ENCODE measurements around the gene NPAS3. TPM values are rescaled to one million over a fixed set of nuclear protein-coding genes. Genes with fewer than 3 reads are reported as not detected.

NPAS3 gene
- total RNA-seq, 1 experiment from 2014 or later, result not detected

DNA sequence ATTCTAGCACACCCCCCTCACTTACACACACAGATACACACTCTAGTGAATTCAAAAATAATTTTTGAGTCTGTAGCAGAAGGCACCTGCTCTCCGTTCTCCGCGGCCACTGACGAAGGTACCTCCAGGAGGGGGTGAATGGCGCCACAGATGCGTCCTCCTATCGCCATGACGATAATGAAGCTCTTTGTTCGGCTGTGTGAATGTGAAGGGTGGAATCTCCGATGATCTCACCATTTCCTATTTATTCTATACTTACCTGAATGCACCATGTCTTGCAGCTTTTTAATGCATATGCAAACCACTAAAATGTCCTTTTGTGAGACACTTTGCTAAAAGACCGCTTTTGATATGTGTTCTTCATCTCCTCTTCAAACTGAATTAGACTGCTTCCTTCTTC, 849.5 kb downstream of the NPAS3 start (continued):
- TF ChIP-seq CEBPB (IDR thresholded peaks at IDR 0.05; ENCODE audit: low read depth) (no peak), YY1 (IDR thresholded peaks at IDR 0.05; ENCODE audit: extremely low read depth, insufficient replicate concordance, low read depth, low read length) (no peak), RAD21 (IDR thresholded peaks at IDR 0.05; ENCODE audit: low read depth) (no peak), POLR2AphosphoS5 (IDR thresholded peaks at IDR 0.05; ENCODE audit: low read depth, low read length) (no peak)

- ChIA-PET RAD21 (ENCODE audit: low non-redundant PET in 1 of 2, low total read pairs in 2 of 2, uncharacterized antibody in 2 of 2, unreplicated experiment in 2 of 2) (no interaction called here), POLR2A (no interaction called here), CTCF (interaction anchor here (0.8 to 1.4 kb wide), 2 partner anchors 14 to 512 kb away, joined by 3 read pairs; no protein-coding TSS in a partner anchor)
- no TSS peak for BruUV-seq (replicated peaks)
- intact Hi-C loops (cut with micrococcal nuclease), result loop anchor here (5.0 kb wide), 1 partner anchor 314 kb away; no protein-coding TSS in a partner anchor
- Histone ChIP-seq H3K4me3 (replicated peaks in 1 of 2; ENCODE audit: low read depth in 1 of 2, low read length in 2 of 2) (no peak overlapping the region), H3K4me1 (ENCODE audit: control insufficient read depth in 1 of 2, insufficient read depth in 2 of 2, low read length in 2 of 2) (peaks cover 3 to 6% of the 10 kb centered on the region in 2 experiments; a peak in 1 of 4 replicates), H3K27ac (ENCODE audit: low read depth, low read length) (no peak overlapping the region), H3K9ac (ENCODE audit: low read length) (no peak overlapping the region), H3K4me2 (ENCODE audit: low read length) (no peak overlapping the region), H3K36me3 (ENCODE audit: control insufficient read depth in 1 of 2, insufficient read depth in 2 of 2, low read length in 2 of 2) (no peaks in the 10 kb centered on the region), H4K20me1 (ENCODE audit: insufficient read depth) (no peaks in the 10 kb centered on the region), H3K79me2 (ENCODE audit: insufficient read depth, low read length) (no peaks in the 10 kb centered on the region), H2AFZ (ENCODE audit: low read depth, low read length, poor library complexity, severe bottlenecking) (no peak overlapping the region), H3K9me3 (ENCODE audit: control insufficient read depth in 1 of 2, insufficient read depth in 1 of 2, low read depth in 1 of 2, low read length in 2 of 2) (no peaks in the 10 kb centered on the region), H3K9me2 (ENCODE audit: insufficient read depth) (no peaks in the 10 kb centered on the region), H3K27me3 (ENCODE audit: insufficient read depth, low read length) (peaks cover 42% of the 10 kb centered on the region; the same call in 1 of the 2 replicates)
- no peak for DNase-seq (ENCODE audit: low read depth, low spot score)
- TF ChIP-seq CEBPB (IDR thresholded peaks at IDR 0.05; ENCODE audit: low read depth) (no peak), ELF1 (IDR thresholded peaks at IDR 0.05; ENCODE audit: borderline replicate concordance, low read depth) (no peak), YY1 (IDR thresholded peaks at IDR 0.05; ENCODE audit: extremely low read depth, insufficient replicate concordance, low read depth, low read length) (no peak), TCF7L2 (IDR thresholded peaks at IDR 0.05; ENCODE audit: borderline replicate concordance, extremely low read depth, insufficient read depth, insufficient read length) (no peak), JUND (IDR thresholded peaks at IDR 0.05) (no peak), SIN3A (IDR thresholded peaks at IDR 0.05; ENCODE audit: low read depth) (no peak), ATF3 (IDR thresholded peaks at IDR 0.05) (no peak), FOSL1 (IDR thresholded peaks at IDR 0.05; ENCODE audit: low read depth) (no peak), CTCF (IDR thresholded peaks at IDR 0.05 in 2 of 3, conservative IDR thresholded peaks at IDR 0.05 in 1 of 3; ENCODE audit: borderline replicate concordance in 1 of 3, insufficient read depth in 1 of 3, low read depth in 2 of 3, low read length in 2 of 3) (no peak)
- TF ChIP-seq, protein P1, sequence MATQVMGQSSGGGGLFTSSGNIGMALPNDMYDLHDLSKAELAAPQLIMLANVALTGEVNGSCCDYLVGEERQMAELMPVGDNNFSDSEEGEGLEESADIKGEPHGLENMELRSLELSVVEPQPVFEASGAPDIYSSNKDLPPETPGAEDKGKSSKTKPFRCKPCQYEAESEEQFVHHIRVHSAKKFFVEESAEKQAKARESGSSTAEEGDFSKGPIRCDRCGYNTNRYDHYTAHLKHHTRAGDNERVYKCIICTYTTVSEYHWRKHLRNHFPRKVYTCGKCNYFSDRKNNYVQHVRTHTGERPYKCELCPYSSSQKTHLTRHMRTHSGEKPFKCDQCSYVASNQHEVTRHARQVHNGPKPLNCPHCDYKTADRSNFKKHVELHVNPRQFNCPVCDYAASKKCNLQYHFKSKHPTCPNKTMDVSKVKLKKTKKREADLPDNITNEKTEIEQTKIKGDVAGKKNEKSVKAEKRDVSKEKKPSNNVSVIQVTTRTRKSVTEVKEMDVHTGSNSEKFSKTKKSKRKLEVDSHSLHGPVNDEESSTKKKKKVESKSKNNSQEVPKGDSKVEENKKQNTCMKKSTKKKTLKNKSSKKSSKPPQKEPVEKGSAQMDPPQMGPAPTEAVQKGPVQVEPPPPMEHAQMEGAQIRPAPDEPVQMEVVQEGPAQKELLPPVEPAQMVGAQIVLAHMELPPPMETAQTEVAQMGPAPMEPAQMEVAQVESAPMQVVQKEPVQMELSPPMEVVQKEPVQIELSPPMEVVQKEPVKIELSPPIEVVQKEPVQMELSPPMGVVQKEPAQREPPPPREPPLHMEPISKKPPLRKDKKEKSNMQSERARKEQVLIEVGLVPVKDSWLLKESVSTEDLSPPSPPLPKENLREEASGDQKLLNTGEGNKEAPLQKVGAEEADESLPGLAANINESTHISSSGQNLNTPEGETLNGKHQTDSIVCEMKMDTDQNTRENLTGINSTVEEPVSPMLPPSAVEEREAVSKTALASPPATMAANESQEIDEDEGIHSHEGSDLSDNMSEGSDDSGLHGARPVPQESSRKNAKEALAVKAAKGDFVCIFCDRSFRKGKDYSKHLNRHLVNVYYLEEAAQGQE (IDR thresholded peaks at IDR 0.05; ENCODE audit: low read depth), result no peak
- no peak for ATAC-seq
Measured at GRCh38 chr14:33790996-33791395, 852.3 kb downstream of the NPAS3 start.
